Measurements from ENCODE around the gene RORC. TPM values are rescaled to one million over a fixed set of nuclear protein-coding genes. Genes with fewer than 3 reads are reported as not detected.

The RORC gene
- total RNA-seq, 4 donors from 2014 or later: 0.21 to 0.90 TPM; not detected in 2

DNA sequence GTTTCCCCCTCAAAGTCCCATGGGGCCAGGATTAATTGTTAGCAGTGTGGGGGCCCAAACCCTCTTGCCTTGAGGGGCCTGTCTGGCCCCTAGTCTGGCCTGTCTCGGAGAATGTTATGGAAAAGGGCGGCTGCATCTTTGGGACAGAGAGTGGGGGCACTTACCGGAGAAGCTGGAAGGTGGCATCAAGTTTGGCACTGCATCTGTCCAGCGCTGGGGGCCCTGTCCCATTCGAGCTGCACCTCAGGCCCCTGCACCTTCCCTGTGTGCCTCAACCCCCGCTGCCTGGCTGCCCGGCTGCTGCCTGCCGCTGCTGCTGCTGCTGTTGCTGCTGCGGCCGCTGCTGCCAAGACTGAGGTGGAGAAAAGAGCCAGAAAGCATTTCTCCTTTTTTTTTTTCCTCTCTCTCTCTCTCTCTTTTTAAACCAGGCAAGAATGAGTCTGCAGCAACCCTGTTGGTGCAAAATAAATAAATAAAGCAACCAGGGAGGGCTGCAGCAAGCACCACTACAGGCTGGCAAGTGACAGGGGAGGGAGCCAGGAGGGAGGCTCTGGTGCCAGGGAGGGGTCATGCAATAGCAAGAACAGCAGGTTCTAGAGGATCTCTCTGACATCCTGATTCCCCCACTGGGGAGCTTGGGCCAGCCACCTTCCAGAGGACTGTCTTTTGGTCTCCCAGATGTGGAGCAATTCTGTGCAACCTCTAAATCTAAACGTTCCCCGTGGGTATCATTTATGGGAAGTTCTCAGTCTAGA, 26.4 kb downstream of the RORC start, which contains the start of gene LINGO4:
LINGO4 (minus strand) TSS at position 354 of the 755 bp plus-strand sequence. CDS start 2,715 bp downstream, outside the sequence.
- Histone ChIP-seq H3K27ac (no peak within 1 kb of the TSS), H3K36me3 (no peaks in the 10 kb centered on the region), H3K9me3 (no peaks in the 10 kb centered on the region), H3K4me1 (peaks cover 0 to 9% (median 0%) of the 10 kb centered on the region in 4 donors), H3K4me3 (no peak within 1 kb of the TSS), H3K27me3 (peaks cover 0 to 29% of the 10 kb centered on the region in 2 donors)
- no peak for DNase-seq (ENCODE audit: low spot score in 2 of 2)
- 56 to 61% methylated on average over 12 of the region's 12 CpGs for WGBS, 2 donors
- no peak for TF ChIP-seq POLR2A (IDR thresholded peaks at IDR 0.05)

DNA sequence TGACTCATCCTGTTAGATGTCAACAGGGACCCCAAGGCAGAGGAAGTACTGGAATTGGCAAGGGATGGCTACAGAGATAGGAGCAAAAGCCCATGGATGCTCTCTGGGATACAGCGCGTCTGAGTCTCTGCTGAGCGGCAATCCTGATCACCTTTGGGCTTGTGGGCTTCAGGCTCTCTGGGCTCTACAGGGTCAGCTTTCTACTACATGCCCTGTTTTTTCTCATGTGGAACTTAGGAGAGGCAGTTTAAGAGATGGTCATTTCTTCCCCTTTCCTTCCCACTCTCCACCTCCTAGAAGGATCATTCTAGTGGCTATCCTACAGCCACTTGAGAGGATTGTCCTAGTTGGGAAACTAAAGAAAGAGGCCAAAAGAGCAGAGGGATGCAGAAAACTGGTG, 27.7 kb downstream of the RORC start:
- Histone ChIP-seq H3K27ac (no peak overlapping the region), H3K4me3 (no peak overlapping the region), H3K4me1 (no peaks in the 10 kb centered on the region), H3K27me3 (peaks cover 0 to 39% of the 10 kb centered on the region in 2 donors), H3K9me3 (no peaks in the 10 kb centered on the region), H3K36me3 (no peaks in the 10 kb centered on the region)
- TF ChIP-seq POLR2A (IDR thresholded peaks at IDR 0.05) (no peak), EP300 (IDR thresholded peaks at IDR 0.05) (no peak)
- TF ChIP-seq, protein P1, sequence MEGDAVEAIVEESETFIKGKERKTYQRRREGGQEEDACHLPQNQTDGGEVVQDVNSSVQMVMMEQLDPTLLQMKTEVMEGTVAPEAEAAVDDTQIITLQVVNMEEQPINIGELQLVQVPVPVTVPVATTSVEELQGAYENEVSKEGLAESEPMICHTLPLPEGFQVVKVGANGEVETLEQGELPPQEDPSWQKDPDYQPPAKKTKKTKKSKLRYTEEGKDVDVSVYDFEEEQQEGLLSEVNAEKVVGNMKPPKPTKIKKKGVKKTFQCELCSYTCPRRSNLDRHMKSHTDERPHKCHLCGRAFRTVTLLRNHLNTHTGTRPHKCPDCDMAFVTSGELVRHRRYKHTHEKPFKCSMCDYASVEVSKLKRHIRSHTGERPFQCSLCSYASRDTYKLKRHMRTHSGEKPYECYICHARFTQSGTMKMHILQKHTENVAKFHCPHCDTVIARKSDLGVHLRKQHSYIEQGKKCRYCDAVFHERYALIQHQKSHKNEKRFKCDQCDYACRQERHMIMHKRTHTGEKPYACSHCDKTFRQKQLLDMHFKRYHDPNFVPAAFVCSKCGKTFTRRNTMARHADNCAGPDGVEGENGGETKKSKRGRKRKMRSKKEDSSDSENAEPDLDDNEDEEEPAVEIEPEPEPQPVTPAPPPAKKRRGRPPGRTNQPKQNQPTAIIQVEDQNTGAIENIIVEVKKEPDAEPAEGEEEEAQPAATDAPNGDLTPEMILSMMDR (IDR thresholded peaks at IDR 0.05): no peak
- no peak for DNase-seq (ENCODE audit: low spot score in 2 of 2)
- 93 to 100% methylated on average over 3 of the region's 3 CpGs for WGBS, 2 donors

DNA sequence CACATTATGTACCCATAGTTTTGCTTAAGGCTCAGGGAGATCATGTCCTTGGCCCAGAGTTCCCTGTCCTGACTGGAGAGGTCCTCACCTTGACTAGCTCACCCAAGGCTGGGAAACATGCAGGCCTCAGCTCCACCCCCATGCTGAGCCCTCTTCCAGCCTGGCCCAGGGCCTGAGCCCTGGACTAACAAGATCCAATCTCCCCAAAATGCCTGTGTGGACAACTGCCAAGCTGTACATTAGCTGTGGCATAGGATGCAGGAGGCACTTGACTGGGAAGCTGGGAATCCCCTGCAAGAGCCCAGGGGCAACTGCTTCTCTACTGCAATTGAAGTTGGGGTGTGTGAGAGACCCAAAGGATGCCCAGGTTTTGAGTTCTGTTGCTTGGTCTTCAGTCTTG, 28.4 kb downstream of the RORC start:
- no peak for TF ChIP-seq EP300 (IDR thresholded peaks at IDR 0.05)
- TF ChIP-seq POLR2A (IDR thresholded peaks at IDR 0.05): no peak
- TF ChIP-seq, protein P1 (IDR thresholded peaks at IDR 0.05): no peak
- H3K4me1 ChIP-seq: no peaks in the 10 kb centered on the region
- DNase-seq (ENCODE audit: low spot score in 2 of 2): no peak
- H3K9me3 ChIP-seq: no peaks in the 10 kb centered on the region
- no peak overlapping the region for H3K4me3 ChIP-seq
- H3K27me3 ChIP-seq: peaks cover 0 to 39% of the 10 kb centered on the region in 2 donors
- no peaks in the 10 kb centered on the region for H3K36me3 ChIP-seq
- H3K27ac ChIP-seq: no peak overlapping the region

DNA sequence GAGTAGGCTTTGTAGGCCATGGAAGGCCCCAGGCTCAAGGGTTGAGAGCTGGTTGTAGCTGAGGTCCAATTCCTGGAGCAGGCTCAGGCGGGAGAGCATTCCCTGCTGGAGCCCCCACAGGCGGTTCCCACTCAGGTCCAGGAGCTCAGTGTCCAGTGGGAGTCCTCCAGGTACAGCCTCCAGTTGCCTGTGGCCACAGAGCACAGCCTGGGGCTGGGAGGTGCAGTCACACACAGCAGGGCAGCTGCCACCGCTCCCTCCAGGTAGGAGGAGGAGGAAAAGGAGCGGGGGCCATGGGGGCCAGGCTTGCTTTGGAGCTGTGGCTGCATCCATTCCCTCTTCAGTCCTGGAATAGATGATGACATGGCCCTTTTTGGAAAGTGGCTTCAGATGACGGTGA, 29.2 kb downstream of the RORC start:
- no peak for TF ChIP-seq EP300 (IDR thresholded peaks at IDR 0.05)
- TF ChIP-seq POLR2A (IDR thresholded peaks at IDR 0.05): no peak
- TF ChIP-seq, protein P1 (IDR thresholded peaks at IDR 0.05): no peak
- Histone ChIP-seq H3K9me3 (no peaks in the 10 kb centered on the region), H3K4me1 (no peaks in the 10 kb centered on the region)

DNA sequence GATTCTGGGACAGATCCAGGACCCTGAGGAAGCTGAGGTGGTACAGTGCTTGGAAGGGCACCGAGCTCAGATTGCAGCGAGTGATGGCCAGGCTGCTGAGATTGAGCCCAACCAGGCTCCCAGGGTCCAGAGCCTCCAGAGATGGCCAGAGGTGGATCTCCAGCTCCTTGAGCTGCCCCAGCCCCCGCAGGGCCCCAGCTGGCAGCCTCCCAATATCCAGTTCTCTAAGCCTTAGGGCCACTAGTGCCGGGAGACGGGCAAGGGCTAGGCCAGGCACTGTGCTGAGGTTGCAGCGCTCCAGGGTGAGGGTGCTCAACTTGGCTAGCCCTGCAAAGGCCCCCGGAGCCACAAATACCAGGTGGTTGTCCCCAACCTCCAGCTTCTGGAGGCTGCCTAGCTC, 29.8 kb downstream of the RORC start:
- peaks cover 0 to 5% (median 0%) of the 10 kb centered on the region in 3 donors for H3K36me3 ChIP-seq
- no peak for DNase-seq (ENCODE audit: low spot score in 2 of 2)
- no peak for TF ChIP-seq POLR2A (IDR thresholded peaks at IDR 0.05)
- TF ChIP-seq EP300 (IDR thresholded peaks at IDR 0.05): no peak
- TF ChIP-seq, protein P1 (IDR thresholded peaks at IDR 0.05): no peak
- 86 to 92% methylated on average over 4 to 6 of the region's 7 CpGs for WGBS, 2 donors
- H3K27me3 ChIP-seq: peaks cover 0 to 39% of the 10 kb centered on the region in 2 donors
- no peaks in the 10 kb centered on the region for H3K4me1 ChIP-seq
- no peak overlapping the region for H3K4me3 ChIP-seq
- H3K27ac ChIP-seq: no peak overlapping the region
- H3K9me3 ChIP-seq: no peaks in the 10 kb centered on the region

More for the DNA sequence above, 29.2 kb downstream of the RORC start:
- WGBS, 2 donors: 90 to 95% methylated on average over 3 to 5 of the region's 5 CpGs
- H3K27me3 ChIP-seq: peaks cover 0 to 39% of the 10 kb centered on the region in 2 donors
- no peak for DNase-seq (ENCODE audit: low spot score in 2 of 2)
- peaks cover 0 to 5% (median 0%) of the 10 kb centered on the region in 3 donors for H3K36me3 ChIP-seq
- no peak overlapping the region for H3K4me3 ChIP-seq
- H3K27ac ChIP-seq: no peak overlapping the region
